Measurements from ENCODE around the gene ARHGEF17.

DNA sequence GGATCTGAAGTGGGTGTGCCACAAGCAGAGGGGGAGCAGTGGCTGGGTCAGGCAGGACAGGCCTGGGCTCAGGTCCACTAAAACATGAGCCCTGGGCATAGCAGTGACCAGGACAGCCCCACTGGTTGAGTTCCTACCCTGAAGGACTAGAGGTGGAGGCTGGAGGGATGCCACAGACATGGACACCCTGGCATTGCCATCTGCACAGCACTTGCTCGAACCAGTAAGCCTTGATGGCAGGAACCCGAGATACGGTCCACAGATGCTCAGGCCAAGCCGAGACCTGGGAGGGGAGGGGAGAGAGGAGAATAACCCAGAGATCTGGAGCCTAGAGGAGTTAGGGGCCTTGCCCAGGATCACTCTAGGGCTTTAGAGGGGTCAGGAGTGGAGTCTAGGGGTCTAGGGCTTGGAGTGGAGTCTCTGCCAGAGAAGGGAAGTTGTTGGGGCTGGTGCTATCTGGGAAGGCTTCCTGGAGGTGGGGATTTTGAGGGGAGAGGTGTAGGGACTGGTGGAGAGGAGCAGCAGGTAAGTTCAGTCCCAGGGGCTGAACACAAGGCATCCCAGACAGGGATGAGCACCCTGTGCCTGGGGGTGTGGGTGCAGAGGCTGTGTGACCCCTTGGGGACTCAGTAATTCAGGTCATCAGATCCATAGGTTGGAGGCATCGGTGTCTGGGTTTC is 37.5 kb downstream of the ARHGEF17 start:
- TF ChIP-seq, protein P1, sequence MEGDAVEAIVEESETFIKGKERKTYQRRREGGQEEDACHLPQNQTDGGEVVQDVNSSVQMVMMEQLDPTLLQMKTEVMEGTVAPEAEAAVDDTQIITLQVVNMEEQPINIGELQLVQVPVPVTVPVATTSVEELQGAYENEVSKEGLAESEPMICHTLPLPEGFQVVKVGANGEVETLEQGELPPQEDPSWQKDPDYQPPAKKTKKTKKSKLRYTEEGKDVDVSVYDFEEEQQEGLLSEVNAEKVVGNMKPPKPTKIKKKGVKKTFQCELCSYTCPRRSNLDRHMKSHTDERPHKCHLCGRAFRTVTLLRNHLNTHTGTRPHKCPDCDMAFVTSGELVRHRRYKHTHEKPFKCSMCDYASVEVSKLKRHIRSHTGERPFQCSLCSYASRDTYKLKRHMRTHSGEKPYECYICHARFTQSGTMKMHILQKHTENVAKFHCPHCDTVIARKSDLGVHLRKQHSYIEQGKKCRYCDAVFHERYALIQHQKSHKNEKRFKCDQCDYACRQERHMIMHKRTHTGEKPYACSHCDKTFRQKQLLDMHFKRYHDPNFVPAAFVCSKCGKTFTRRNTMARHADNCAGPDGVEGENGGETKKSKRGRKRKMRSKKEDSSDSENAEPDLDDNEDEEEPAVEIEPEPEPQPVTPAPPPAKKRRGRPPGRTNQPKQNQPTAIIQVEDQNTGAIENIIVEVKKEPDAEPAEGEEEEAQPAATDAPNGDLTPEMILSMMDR (optimal IDR thresholded peaks at IDR 0.05 in 1 of 3, IDR thresholded peaks at IDR 0.05 in 1 of 3, conservative IDR thresholded peaks at IDR 0.05 in 1 of 3; ENCODE audit: extremely low read depth in 1 of 3, insufficient read depth in 2 of 3, low read length in 3 of 3), result no peak
- no peak for TF ChIP-seq EZH2 (IDR thresholded peaks at IDR 0.05; ENCODE audit: low read length)

All from keratinocyte (primary cell).